Measurements from ENCODE around the gene ARHGEF39. TPM values are rescaled to one million over a fixed set of nuclear protein-coding genes. Genes with fewer than 3 reads are reported as not detected.

ARHGEF39 gene
- total RNA-seq, 4 donors from 2014 or later = 1.5 to 3.6 (median 2.4) TPM; not detected in 1

GRCh38 chr9:35651956-35652828, 12.8 kb downstream of the ARHGEF39 start:
- Histone ChIP-seq H3K27me3 (no peaks in the 10 kb centered on the region), H3K27ac (no peak overlapping the region), H3K36me3 (no peaks in the 10 kb centered on the region), H3K9me3 (no peaks in the 10 kb centered on the region), H3K4me1 (no peaks in the 10 kb centered on the region), H3K4me3 (no peak overlapping the region)
- DNase-seq = no peak
- TF ChIP-seq CTCF (IDR thresholded peaks at IDR 0.05) (no peak), POLR2A (IDR thresholded peaks at IDR 0.05) (no peak)
- intact Hi-C loops (cut with DNase I; ENCODE audit: low total_unique reads) = no loop called here

- intact Hi-C loops (cut with DNase I; ENCODE audit: low total_unique reads) = no loop called here
- DNase-seq = no peak
- Histone ChIP-seq H3K4me1 (no peaks in the 10 kb centered on the region), H3K27ac (no peak within 1 kb of the TSS), H3K27me3 (no peaks in the 10 kb centered on the region), H3K9me3 (no peaks in the 10 kb centered on the region), H3K4me3 (no peak within 1 kb of the TSS), H3K36me3 (no peaks in the 10 kb centered on the region)
- no peak for TF ChIP-seq POLR2A (IDR thresholded peaks at IDR 0.05)
- no peak for TF ChIP-seq CTCF (IDR thresholded peaks at IDR 0.05)
These were observed 14.4 kb downstream of the ARHGEF39 start, which contains the start of gene SIT1 for GRCh38 chr9:35650341-35651158. Gene SIT1, minus strand, starts transcription at chr9:35650931. Its CDS starts 78 bp downstream, at chr9:35650853.

- H3K27me3 ChIP-seq = no peaks in the 10 kb centered on the region
- H3K27ac ChIP-seq = no peak overlapping the region
- H3K36me3 ChIP-seq = no peaks in the 10 kb centered on the region
- peak in 1 of 2 donors; percentile 28 for DNase-seq
- no peak overlapping the region for H3K4me3 ChIP-seq
- H3K4me1 ChIP-seq = no peaks in the 10 kb centered on the region
- TF ChIP-seq POLR2A (IDR thresholded peaks at IDR 0.05) (no peak), CTCF (IDR thresholded peaks at IDR 0.05) (no peak)
- no peaks in the 10 kb centered on the region for H3K9me3 ChIP-seq
- intact Hi-C loops (cut with DNase I; ENCODE audit: low total_unique reads) = no loop called here
These were observed 15.3 kb downstream of the ARHGEF39 start for GRCh38 chr9:35649431-35650340.

- peak; percentile 93 to 99 (median 98) for TF ChIP-seq CTCF (IDR thresholded peaks at IDR 0.05)
- peak; percentile 90 to 95 for TF ChIP-seq POLR2A (IDR thresholded peaks at IDR 0.05)
- peak overlapping the region; percentile 40 to 55 for H3K4me3 ChIP-seq
- no peaks in the 10 kb centered on the region for H3K4me1 ChIP-seq
- H3K9me3 ChIP-seq = no peaks in the 10 kb centered on the region
- no peaks in the 10 kb centered on the region for H3K36me3 ChIP-seq
- peak; percentile 93 to 96 for DNase-seq
- H3K27me3 ChIP-seq = no peaks in the 10 kb centered on the region
- peak overlapping the region; percentile 85 to 86 for H3K27ac ChIP-seq
- intact Hi-C loops (cut with DNase I; ENCODE audit: low total_unique reads) = no loop called here
These were observed 18.3 kb downstream of the ARHGEF39 start for GRCh38 chr9:35646533-35647265.
